ENCODE measurements around the gene GOLGB1.
A peak's percentile ranks its signal among the peaks of the same experiment; 100 is the strongest.

Gene GOLGB1

GRCh38 chr3:121740896-121741295, 8.6 kb downstream of the GOLGB1 start:
- DNase-seq (ENCODE audit: low read depth): no peak

GRCh38 chr3:121739902-121740301, 9.6 kb downstream of the GOLGB1 start:
- no peak for DNase-seq (ENCODE audit: low read depth)

GRCh38 chr3:121737644-121738043, 11.9 kb downstream of the GOLGB1 start:
- no peak for DNase-seq (ENCODE audit: low read depth)

- peak; percentile 50 for DNase-seq (ENCODE audit: low read depth)
Observed at GRCh38 chr3:121736112-121736511, 13.4 kb downstream of the GOLGB1 start.

- peak; percentile 49 for DNase-seq (ENCODE audit: low read depth)
Observed at GRCh38 chr3:121735047-121735696, 14.4 kb downstream of the GOLGB1 start.

GRCh38 chr3:121730940-121731687, 18.4 kb downstream of the GOLGB1 start:
- DNase-seq (ENCODE audit: low read depth): no peak

- no peak for DNase-seq (ENCODE audit: low read depth)
Observed at GRCh38 chr3:121724130-121724529, 25.4 kb downstream of the GOLGB1 start.

- DNase-seq (ENCODE audit: low read depth): no peak
Observed at GRCh38 chr3:121723485-121723884, 26.1 kb downstream of the GOLGB1 start.

GRCh38 chr3:121722411-121722810, 27.1 kb downstream of the GOLGB1 start:
- DNase-seq (ENCODE audit: low read depth): no peak

GRCh38 chr3:121720163-121720562, 29.4 kb downstream of the GOLGB1 start:
- DNase-seq (ENCODE audit: low read depth): no peak

GRCh38 chr3:121719423-121719822, 30.1 kb downstream of the GOLGB1 start:
- DNase-seq (ENCODE audit: low read depth): no peak

GRCh38 chr3:121718205-121718846, 31.2 kb downstream of the GOLGB1 start:
- DNase-seq (ENCODE audit: low read depth): no peak

- DNase-seq (ENCODE audit: low read depth): no peak
Observed at GRCh38 chr3:121710347-121710746, 39.2 kb downstream of the GOLGB1 start.

GRCh38 chr3:121707531-121708273, 41.8 kb downstream of the GOLGB1 start:
- no peak for DNase-seq (ENCODE audit: low read depth)

- no peak for DNase-seq (ENCODE audit: low read depth)
Observed at GRCh38 chr3:121705541-121705940, 44.0 kb downstream of the GOLGB1 start.

- DNase-seq (ENCODE audit: low read depth): no peak
Observed at GRCh38 chr3:121703973-121704372, 45.6 kb downstream of the GOLGB1 start.

GRCh38 chr3:121698901-121699300, 50.6 kb downstream of the GOLGB1 start:
- no peak for DNase-seq (ENCODE audit: low read depth)

GRCh38 chr3:121698476-121698875, 51.1 kb downstream of the GOLGB1 start:
- no peak for DNase-seq (ENCODE audit: low read depth)

- DNase-seq (ENCODE audit: low read depth): no peak
Observed at GRCh38 chr3:121696186-121696585, 53.4 kb downstream of the GOLGB1 start.

GRCh38 chr3:121692010-121692699, 57.4 kb downstream of the GOLGB1 start:
- DNase-seq (ENCODE audit: low read depth): no peak

GRCh38 chr3:121690777-121691405, 58.6 kb downstream of the GOLGB1 start:
- DNase-seq (ENCODE audit: low read depth): no peak
